Right ventricle myocardium superior (tissue), 1 donor: ENCODE measurements around the gene LCE5A. TPM values are rescaled to one million over a fixed set of nuclear protein-coding genes. Genes with fewer than 3 reads are reported as not detected.
"Not testable (repeated sequence)": the region's sequence is repeated elsewhere in the genome, so short reads cannot be mapped to it uniquely, and the experiment has no call there.

ENCODE experiments used
- ATAC-seq: fragments of 200-7000 bp; cut with Tn5 transposase; one replicate; pipeline ENCODE4 v1.9.1; 2020; ENCODE audit warnings: mild to moderate bottlenecking; ENCODE audit not compliant: poor library complexity
- DNase-seq: peaks from one replicate; pipeline ENCODE4 v3.0.0-alpha.2; 2020
- intact Hi-C: fragments of 100-400 bp; cut with DNase I; formaldehyde crosslinking; loops from one replicate; pipeline ENCODE4 v1.11.2; 2022
- total RNA-seq: library from RNA; stranded (reverse); fragmentation: NEBNext Ultra II Directional; extraction: Animal tissue kit (Norgen Biotek cat#: 25700); gene quantifications from one replicate; pipeline ENCODE4 v1.2.1, GENCODE V29; 2021
- donor health status: DM: no; HTN: yes; CAD: no; lungs with severe emphysema.

LCE5A gene
- total RNA-seq, 1 donor from 2014 or later: not detected

- intact Hi-C loops: no loop called here
- no peak for DNase-seq
- ATAC-seq: no peak
Observed at GRCh38 chr1:152514715-152515433, 4.3 kb downstream of the LCE5A start.

- ATAC-seq: no peak
- intact Hi-C loops: no loop called here
- no peak for DNase-seq
Observed at GRCh38 chr1:152515434-152515783, 4.8 kb downstream of the LCE5A start.

- DNase-seq: no peak
- intact Hi-C loops: no loop called here
- no peak for ATAC-seq
Observed at GRCh38 chr1:152516082-152516481, 5.5 kb downstream of the LCE5A start.

GRCh38 chr1:152517237-152517811 lies 6.7 kb downstream of the LCE5A start:
- intact Hi-C loops: no loop called here
- ATAC-seq (no peak), DNase-seq (no peak)

GRCh38 chr1:152519851-152520250 lies 9.2 kb downstream of the LCE5A start:
- no peak for ATAC-seq
- no peak for DNase-seq
- intact Hi-C loops: no loop called here

- DNase-seq: no peak
- ATAC-seq: no peak
Observed at GRCh38 chr1:152520561-152521090, 10.0 kb downstream of the LCE5A start.

GRCh38 chr1:152525080-152525641 lies 14.6 kb downstream of the LCE5A start:
- DNase-seq: no peak
- intact Hi-C loops: no loop called here
- no peak for ATAC-seq

More at GRCh38 chr1:152520561-152521090, 10.0 kb downstream of the LCE5A start:
- intact Hi-C loops: no loop called here

- no peak for ATAC-seq
- DNase-seq: no peak
Observed at GRCh38 chr1:152533327-152533938, 22.8 kb downstream of the LCE5A start.

GRCh38 chr1:152535774-152536173 lies 25.2 kb downstream of the LCE5A start:
- DNase-seq (no peak), ATAC-seq (no peak)
- intact Hi-C loops: no loop called here

More at GRCh38 chr1:152533327-152533938, 22.8 kb downstream of the LCE5A start:
- intact Hi-C loops: no loop called here

- no peak for DNase-seq
- ATAC-seq: no peak
- intact Hi-C loops: no loop called here
Observed at GRCh38 chr1:152537496-152537895, 26.9 kb downstream of the LCE5A start.

GRCh38 chr1:152539901-152540300 lies 29.3 kb downstream of the LCE5A start:
- DNase-seq (no peak), ATAC-seq (no peak)
- intact Hi-C loops: no loop called here

GRCh38 chr1:152543820-152544219 lies 33.2 kb downstream of the LCE5A start:
- DNase-seq (no peak), ATAC-seq (no peak)
- intact Hi-C loops: no loop called here

- no peak for ATAC-seq
- intact Hi-C loops: no loop called here
- no peak for DNase-seq
Observed at GRCh38 chr1:152546704-152547103, 36.1 kb downstream of the LCE5A start.

- DNase-seq, ATAC-seq, intact Hi-C loops: not testable (repeated sequence)
Observed at GRCh38 chr1:152548358-152548757, 37.8 kb downstream of the LCE5A start.

Other genes starting within 250 kb of the LCE5A start
- gene FLG, start 185.6 kb upstream of the LCE5A start, total RNA-seq: not detected
- gene FLG2, start 150.8 kb upstream of the LCE5A start, total RNA-seq: not detected
- not detected for gene CRNN, start 96.5 kb upstream of the LCE5A start, total RNA-seq
- not detected for gene CRCT1, start 3.7 kb downstream of the LCE5A start, total RNA-seq
- not detected for gene LCE3E, start 56.0 kb downstream of the LCE5A start, total RNA-seq
- not detected for gene LCE3D, start 69.7 kb downstream of the LCE5A start, total RNA-seq
- not detected for gene LCE3C, start 89.4 kb downstream of the LCE5A start, total RNA-seq
- gene LCE3B, start 103.0 kb downstream of the LCE5A start, total RNA-seq: not detected
- not detected for gene LCE3A, start 112.3 kb downstream of the LCE5A start, total RNA-seq
- not detected for gene LCE2D, start 152.6 kb downstream of the LCE5A start, total RNA-seq
- gene LCE2C, start 164.5 kb downstream of the LCE5A start, total RNA-seq: not detected
- not detected for gene LCE2B, start 175.3 kb downstream of the LCE5A start, total RNA-seq
- gene LCE2A, start 187.5 kb downstream of the LCE5A start, total RNA-seq: not detected
- not detected for gene LCE4A, start 197.4 kb downstream of the LCE5A start, total RNA-seq
- gene KPRP, start 247.2 kb downstream of the LCE5A start, total RNA-seq: not detected